ENCODE data around the gene P2RY2.

P2RY2 gene

GRCh38 chr11:73248526-73249185, 30.6 kb downstream of the P2RY2 start:
- no peak for DNase-seq

- DNase-seq, result no peak
These were observed 31.2 kb downstream of the P2RY2 start for GRCh38 chr11:73249304-73249703.

DNA sequence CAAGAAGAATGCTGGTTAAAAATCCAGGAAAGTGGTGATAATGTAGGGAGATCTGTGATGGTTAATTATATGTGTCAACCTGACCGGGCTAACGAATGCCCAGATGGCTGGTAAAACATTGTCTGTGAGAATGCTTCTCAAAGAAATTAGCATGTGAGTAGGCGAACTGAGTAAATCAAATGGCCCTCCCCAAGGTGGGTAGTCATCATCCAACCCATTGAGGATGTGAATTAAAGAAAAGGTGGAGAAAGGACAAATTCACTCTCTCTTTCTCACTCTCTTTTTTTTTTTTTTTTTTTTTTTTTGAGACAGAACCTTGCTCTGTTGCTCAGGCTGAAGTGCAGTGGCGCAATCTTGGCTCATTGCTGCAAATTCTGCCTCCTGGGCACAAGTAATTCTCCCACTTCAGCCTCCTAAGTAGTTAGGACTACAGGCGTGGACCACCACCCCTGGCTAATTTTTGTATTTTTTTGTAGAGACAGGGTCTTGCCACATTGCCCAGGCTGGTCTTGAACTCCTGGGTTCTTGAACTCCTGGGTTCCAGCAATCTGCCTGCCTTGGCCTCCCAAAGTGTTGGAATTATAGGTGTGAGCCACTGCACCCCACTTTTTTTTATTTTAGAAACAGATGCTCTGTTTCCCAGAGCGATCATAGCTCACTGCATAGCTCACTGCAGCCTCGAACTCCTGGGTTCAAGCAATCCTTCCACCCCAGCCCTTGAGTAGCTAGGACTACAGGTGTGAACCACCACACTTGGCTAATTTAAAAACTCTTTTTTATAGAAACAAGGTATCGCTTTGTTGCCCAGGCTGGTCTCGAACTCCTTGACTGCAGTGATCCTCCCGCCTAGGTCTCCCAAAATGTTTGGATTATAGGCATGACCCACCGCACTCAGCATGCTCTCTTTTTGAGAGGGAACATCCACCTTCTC, 32.0 kb downstream of the P2RY2 start:
- DNase-seq, result no peak

GRCh38 chr11:73252577-73253191, 34.6 kb downstream of the P2RY2 start:
- DNase-seq, result no peak

DNA sequence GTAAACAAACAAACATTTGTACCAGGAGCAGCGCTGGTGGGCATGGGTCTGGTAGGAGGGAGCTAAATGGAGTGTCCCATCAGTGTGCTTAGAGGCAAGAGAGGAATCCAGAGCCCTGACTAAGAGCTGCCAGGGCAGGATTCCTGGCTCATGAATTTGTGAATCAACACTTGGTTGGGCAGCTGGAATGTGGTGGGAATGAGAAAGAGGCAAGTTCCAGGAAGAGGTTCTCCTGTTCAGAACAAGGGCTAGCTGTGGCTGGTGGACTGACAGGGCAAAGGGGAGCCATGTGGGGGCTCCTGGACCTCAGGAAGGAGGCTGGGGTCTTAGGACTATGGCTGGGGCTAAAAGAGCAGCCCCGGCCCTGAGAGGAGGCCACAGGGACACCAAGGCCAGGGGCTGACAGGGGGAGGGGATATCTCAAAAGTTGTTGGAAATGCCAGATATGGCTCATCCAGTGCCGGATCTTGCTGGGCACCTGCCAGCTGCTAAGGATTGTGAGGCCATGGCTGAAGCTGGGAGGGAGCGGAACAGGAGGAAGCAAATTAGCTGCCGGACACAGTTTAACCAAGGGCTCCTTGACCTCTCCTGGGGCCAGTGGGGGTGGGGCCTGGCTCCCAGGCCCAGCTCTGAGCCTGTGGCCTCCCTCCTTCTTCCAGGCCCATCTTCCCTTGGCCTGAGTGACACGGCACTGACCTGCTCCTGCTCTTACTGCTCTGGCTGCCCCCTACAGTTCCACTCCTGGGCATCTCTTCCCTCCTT, 39.4 kb downstream of the P2RY2 start:
- DNase-seq, result no peak

DNA sequence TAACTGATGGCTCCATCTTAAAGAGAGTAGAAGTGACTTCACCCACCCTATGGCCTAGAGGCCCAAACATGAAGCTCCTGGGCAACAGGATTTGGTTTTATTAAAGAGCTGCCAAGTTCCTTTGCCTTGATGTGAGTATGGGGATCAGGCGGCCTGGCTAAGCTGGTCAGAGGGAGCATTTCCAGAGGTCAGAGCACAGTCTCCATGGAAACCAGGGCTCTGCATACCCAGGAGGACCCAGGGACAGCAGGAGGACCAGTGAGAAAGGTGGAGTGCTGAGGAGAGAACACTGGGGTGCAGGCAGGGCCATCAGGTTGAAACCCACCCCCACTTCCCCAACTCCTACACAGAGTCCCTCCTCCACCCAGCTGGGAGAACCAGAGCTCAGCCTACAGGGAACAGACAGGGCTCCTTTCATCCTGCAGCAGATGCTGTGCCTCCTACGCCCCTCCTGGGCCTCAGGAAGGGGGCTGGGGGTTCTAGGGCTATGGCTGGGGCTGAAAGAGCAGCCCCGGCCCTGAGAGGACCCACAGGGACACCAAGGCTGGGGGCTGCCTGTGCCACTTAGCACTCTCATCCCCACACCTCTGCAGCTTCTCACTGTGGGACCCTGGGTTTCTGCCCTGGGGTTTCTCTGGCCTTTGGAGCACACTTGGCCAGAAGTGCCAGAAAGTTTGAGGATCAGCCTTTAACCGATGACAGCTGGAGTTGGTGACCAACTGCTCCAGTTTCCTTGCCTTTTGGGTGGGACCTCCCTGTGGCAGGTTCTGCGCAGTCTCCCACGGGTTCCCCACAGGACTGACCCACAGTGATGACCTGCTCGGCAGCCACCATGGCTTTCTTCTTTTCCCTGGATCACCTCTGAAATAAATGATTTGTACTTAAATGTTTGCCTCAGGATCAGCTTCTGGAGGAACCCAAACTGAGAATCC, 40.3 kb downstream of the P2RY2 start:
- no peak for DNase-seq

DNA sequence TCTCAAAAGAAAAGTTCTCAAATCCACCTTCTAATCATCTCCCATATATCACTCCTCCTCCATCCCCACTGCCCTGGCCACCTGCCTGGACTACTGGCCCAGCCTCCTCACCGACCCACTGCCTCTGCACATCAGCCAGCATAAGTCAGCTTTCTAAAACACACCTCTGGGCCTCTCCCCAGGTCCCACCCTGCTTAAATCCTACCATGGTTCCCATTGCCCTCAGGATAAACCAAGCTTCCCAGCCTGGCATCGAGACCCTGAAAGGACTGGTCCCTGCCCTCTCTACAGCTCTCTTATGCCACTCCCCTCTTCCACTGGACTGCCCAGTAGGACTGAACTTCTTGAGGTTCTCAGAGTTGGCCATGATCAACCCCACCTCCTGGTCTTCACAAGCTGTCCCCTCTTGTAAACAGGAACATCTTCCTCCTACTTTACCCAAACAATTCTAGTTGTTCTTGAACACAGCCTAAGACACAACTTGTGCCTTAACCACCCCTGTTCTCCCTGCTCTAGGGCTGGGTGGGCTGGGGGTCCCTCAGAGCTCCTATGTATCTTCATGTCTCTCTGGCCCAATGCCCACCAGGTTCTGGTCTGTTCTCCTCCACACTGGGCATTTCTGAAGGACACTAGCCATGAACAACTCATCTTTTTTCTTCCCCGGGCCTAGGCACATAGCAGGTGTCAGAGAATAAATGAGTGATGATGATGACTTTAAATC, 41.5 kb downstream of the P2RY2 start:
- no peak for DNase-seq

- DNase-seq, result no peak
These were observed 42.0 kb downstream of the P2RY2 start for GRCh38 chr11:73260127-73260457.

DNA sequence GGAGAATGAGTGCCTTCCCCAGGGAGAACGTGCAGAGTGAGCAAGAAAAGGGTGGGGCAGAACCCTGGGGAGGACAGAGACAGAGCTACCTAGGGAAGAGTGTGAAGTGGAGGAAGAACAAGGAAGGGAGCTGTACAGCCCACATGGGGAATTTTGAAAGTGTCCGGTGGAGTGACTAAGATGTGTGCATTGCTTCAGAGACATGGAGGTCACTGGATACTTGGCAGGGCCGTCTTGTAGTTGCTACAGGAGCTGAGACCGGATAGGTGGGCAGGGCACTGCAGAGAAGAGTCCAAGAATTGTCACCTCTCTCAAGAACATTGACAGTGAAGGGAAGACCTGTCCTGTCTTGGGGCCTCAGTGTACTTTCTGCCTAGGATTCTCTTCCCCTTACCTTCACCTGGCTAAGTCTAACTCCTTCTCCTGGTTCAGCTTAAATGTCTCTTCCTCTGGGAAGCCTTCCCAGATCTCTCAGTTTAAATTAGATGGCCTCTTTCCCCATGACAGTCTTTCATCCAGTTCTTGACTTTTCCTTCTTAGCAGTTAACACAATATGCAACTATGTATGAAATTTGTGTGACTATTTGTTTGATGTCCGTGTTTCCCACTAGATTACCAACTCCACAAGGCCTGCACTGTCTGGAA, 44.9 kb downstream of the P2RY2 start:
- no peak for DNase-seq

GRCh38 chr11:73263640-73264039, 45.6 kb downstream of the P2RY2 start:
- no peak for DNase-seq

- no peak for DNase-seq
These were observed 47.3 kb downstream of the P2RY2 start for GRCh38 chr11:73265278-73265810.

GRCh38 chr11:73265853-73266645, 48.0 kb downstream of the P2RY2 start:
- DNase-seq, result no peak

GRCh38 chr11:73266646-73267020, 48.6 kb downstream of the P2RY2 start:
- DNase-seq, result no peak

- DNase-seq, result no peak
These were observed 49.2 kb downstream of the P2RY2 start for GRCh38 chr11:73267122-73267846.

- DNase-seq, result no peak
These were observed 49.9 kb downstream of the P2RY2 start for GRCh38 chr11:73267906-73268540.

GRCh38 chr11:73268671-73269271, 50.7 kb downstream of the P2RY2 start:
- DNase-seq, result no peak

GRCh38 chr11:73269459-73270015, 51.5 kb downstream of the P2RY2 start:
- no peak for DNase-seq
